Heart left ventricle (tissue), 13 donors: ENCODE data around the gene HCAR1.
"Not testable (repeated sequence)": the region's sequence is repeated elsewhere in the genome, so short reads cannot be mapped to it uniquely, and the experiment has no call there.

ENCODE experiments used
- CTCF ChIP-seq, 12 donors: fragments of 200-600 bp; sonication (generic) in 4 of 12; IDR thresholded peaks; one replicate each; pipeline versions ENCODE4 v1.5.0 to v1.8.0; 2018 to 2022; ENCODE audit warnings: antibody characterized with exemption in 12 of 12, mild to moderate bottlenecking in 5 of 12
- POLR2A ChIP-seq, 2 donors: fragments of 450-650 bp; IDR thresholded peaks; one replicate each; pipeline ENCODE4 v1.6.1; 2017; ENCODE audit warnings: antibody characterized with exemption in 2 of 2, mild to moderate bottlenecking in 2 of 2, moderate library complexity in 2 of 2
- donor health status: ischemic (EF 13 %, LVEDD 7.1; RV severe dilation, severe dysfunction).
- donor health status: DM: no; HTN: yes; CAD: no.
- donor health status: DM: no; HTN: no; CAD: no.
- donor health status: ischemic (EF 25% LVEDD 6.9; RV normal size, moderate dysfunction).
- donor health status: ischemic (EF 25% LVEDD 5.7; RV mildly dilated, moderate dysfunction).
- donor health status: ischemic (EF 35%, LVEDD 5.7; RV mildly dilated, moderate dysfunction).
- donor health status: nonischemic (EF 11% LVEDD 7.7; RV severe dilation, severe dysfunction).
- donor health status: DM: yes; HTN: yes; CAD: no.
- donor health status: PGD.
- donor health status: ischemic (EF 29% LVEDD 5.4; RV normal size, mild dysfunction).
- donor health status: nonischemic (EF 23%, LVEDD 6.1; RV moderate dilation, normal function).

GRCh38 chr12:122750781-122751515, 20.3 kb upstream of the HCAR1 start:
- not testable (repeated sequence) for TF ChIP-seq POLR2A, CTCF (IDR thresholded peaks at IDR 0.05)
